ENCODE results near the gene CMTM7.

Gene CMTM7

GRCh38 chr3:32447865-32448400 lies 56.3 kb downstream of the CMTM7 start:
- Histone ChIP-seq H3K4me1 (ENCODE audit: control insufficient read depth, low read length) (peaks cover 18% of the 10 kb centered on the region), H3K27me3 (ENCODE audit: control insufficient read depth, low read length) (no peaks in the 10 kb centered on the region), H3K27ac (ENCODE audit: low read depth, low read length) (no peak overlapping the region), H3K4me2 (ENCODE audit: low read length) (no peak overlapping the region), H3K9me2 (replicated peaks; ENCODE audit: control insufficient read depth, low read length) (no peaks in the 10 kb centered on the region), H3F3A (ENCODE audit: control insufficient read depth, insufficient read depth) (no peaks in the 10 kb centered on the region), H3K4me3 (ENCODE audit: low read length) (no peak overlapping the region), H4K20me1 (ENCODE audit: control insufficient read depth, insufficient read depth, low read depth, low read length) (no peaks in the 10 kb centered on the region), H3K9me3 (ENCODE audit: control insufficient read depth, insufficient read depth, low read length) (no peaks in the 10 kb centered on the region), H3K36me3 (ENCODE audit: control insufficient read depth, low read length) (no peaks in the 10 kb centered on the region), H3K79me2 (ENCODE audit: control insufficient read depth, low read length) (no peaks in the 10 kb centered on the region)
- no peak for TF ChIP-seq CTCF (IDR thresholded peaks at IDR 0.05; ENCODE audit: low read depth, low read length, poor library complexity, severe bottlenecking)
- TF ChIP-seq EZH2phosphoT487 (IDR thresholded peaks at IDR 0.05; ENCODE audit: borderline replicate concordance, low read length): no peak

GRCh38 chr3:32448686-32449474 lies 57.2 kb downstream of the CMTM7 start:
- H3K27ac ChIP-seq (ENCODE audit: low read depth, low read length): no peak overlapping the region
- no peaks in the 10 kb centered on the region for H3K36me3 ChIP-seq (ENCODE audit: control insufficient read depth, low read length)
- TF ChIP-seq CTCF (IDR thresholded peaks at IDR 0.05; ENCODE audit: low read depth, low read length, poor library complexity, severe bottlenecking): no peak
- no peak for TF ChIP-seq EZH2phosphoT487 (IDR thresholded peaks at IDR 0.05; ENCODE audit: borderline replicate concordance, low read length)
- H3K4me2 ChIP-seq (ENCODE audit: low read length): no peak overlapping the region
- no peaks in the 10 kb centered on the region for H3F3A ChIP-seq (ENCODE audit: control insufficient read depth, insufficient read depth)
- no peak overlapping the region for H3K4me3 ChIP-seq (ENCODE audit: low read length)
- H3K27me3 ChIP-seq (ENCODE audit: control insufficient read depth, low read length): no peaks in the 10 kb centered on the region
- H3K4me1 ChIP-seq (ENCODE audit: control insufficient read depth, low read length): peaks cover 18% of the 10 kb centered on the region
- no peaks in the 10 kb centered on the region for H3K9me2 ChIP-seq (replicated peaks; ENCODE audit: control insufficient read depth, low read length)
- H3K79me2 ChIP-seq (ENCODE audit: control insufficient read depth, low read length): no peaks in the 10 kb centered on the region
- no peaks in the 10 kb centered on the region for H3K9me3 ChIP-seq (ENCODE audit: control insufficient read depth, insufficient read depth, low read length)
- no peaks in the 10 kb centered on the region for H4K20me1 ChIP-seq (ENCODE audit: control insufficient read depth, insufficient read depth, low read depth, low read length)

- Histone ChIP-seq H3K27me3 (ENCODE audit: control insufficient read depth, low read length) (no peaks in the 10 kb centered on the region), H3K4me2 (ENCODE audit: low read length) (no peak overlapping the region), H3K4me3 (ENCODE audit: low read length) (no peak overlapping the region), H3K4me1 (ENCODE audit: control insufficient read depth, low read length) (peaks cover 18% of the 10 kb centered on the region), H3K9me2 (replicated peaks; ENCODE audit: control insufficient read depth, low read length) (no peaks in the 10 kb centered on the region), H3F3A (ENCODE audit: control insufficient read depth, insufficient read depth) (no peaks in the 10 kb centered on the region), H3K36me3 (ENCODE audit: control insufficient read depth, low read length) (no peaks in the 10 kb centered on the region), H3K79me2 (ENCODE audit: control insufficient read depth, low read length) (no peaks in the 10 kb centered on the region), H3K27ac (ENCODE audit: low read depth, low read length) (no peak overlapping the region), H3K9me3 (ENCODE audit: control insufficient read depth, insufficient read depth, low read length) (no peaks in the 10 kb centered on the region), H4K20me1 (ENCODE audit: control insufficient read depth, insufficient read depth, low read depth, low read length) (no peaks in the 10 kb centered on the region)
- TF ChIP-seq EZH2phosphoT487 (IDR thresholded peaks at IDR 0.05; ENCODE audit: borderline replicate concordance, low read length) (no peak), CTCF (IDR thresholded peaks at IDR 0.05; ENCODE audit: low read depth, low read length, poor library complexity, severe bottlenecking) (no peak)
These were observed 58.0 kb downstream of the CMTM7 start for GRCh38 chr3:32449691-32450090.

All from DOHH2 (cell line).